GM19023 (cell line): ENCODE results near the gene NEURL3.
A peak's percentile ranks its signal among the peaks of the same experiment; 100 is the strongest.
"Not testable (repeated sequence)": the region's sequence is repeated elsewhere in the genome, so short reads cannot be mapped to it uniquely, and the experiment has no call there.

Experiments
- ATAC-seq: cut with Tn5 transposase; IDR thresholded peaks from one replicate; pipeline ENCODE4 v1.9.1; 2021; ENCODE audit warnings: mild to moderate bottlenecking, moderate library complexity; ENCODE audit not compliant: unreplicated experiment

NEURL3 gene

GRCh38 chr2:96508521-96509113 lies 3.5 kb upstream of the NEURL3 start:
- ATAC-seq = no peak

GRCh38 chr2:96507957-96508520 lies 2.9 kb upstream of the NEURL3 start:
- ATAC-seq = peak; percentile 45

- ATAC-seq = no peak
Observed at GRCh38 chr2:96506907-96507240, 1.7 kb upstream of the NEURL3 start.

GRCh38 chr2:96506016-96506906 lies 1.1 kb upstream of the NEURL3 start:
- ATAC-seq = no peak

GRCh38 chr2:96503637-96504243 lies 1.4 kb downstream of the NEURL3 start:
- no peak for ATAC-seq

- no peak for ATAC-seq
Observed at GRCh38 chr2:96502891-96503636, 2.1 kb downstream of the NEURL3 start.

GRCh38 chr2:96501886-96502810 lies 3.0 kb downstream of the NEURL3 start:
- peak; percentile 8 for ATAC-seq

- peak; percentile 46 for ATAC-seq
Observed at GRCh38 chr2:96501471-96501874, 3.7 kb downstream of the NEURL3 start.

GRCh38 chr2:96500385-96501066 lies 4.6 kb downstream of the NEURL3 start:
- ATAC-seq = no peak

- no peak for ATAC-seq
Observed at GRCh38 chr2:96499061-96499960, 5.8 kb downstream of the NEURL3 start.

GRCh38 chr2:96498611-96499010 lies 6.5 kb downstream of the NEURL3 start:
- ATAC-seq = not testable (repeated sequence)

- ATAC-seq = no peak
Observed at GRCh38 chr2:96498021-96498431, 7.1 kb downstream of the NEURL3 start.

- ATAC-seq = no peak
Observed at GRCh38 chr2:96495982-96496629, 9.1 kb downstream of the NEURL3 start.

- ATAC-seq = no peak
Observed at GRCh38 chr2:96494188-96494587, 11.0 kb downstream of the NEURL3 start.

GRCh38 chr2:96493072-96493471 lies 12.1 kb downstream of the NEURL3 start:
- ATAC-seq = no peak

- ATAC-seq = no peak
Observed at GRCh38 chr2:96491860-96492497, 13.2 kb downstream of the NEURL3 start.

- ATAC-seq = no peak
Observed at GRCh38 chr2:96489663-96490062, 15.5 kb downstream of the NEURL3 start.
